Astrocyte (in vitro differentiated cells and primary cell): Measurements from ENCODE around the gene MLLT10. TPM values are rescaled to one million over a fixed set of nuclear protein-coding genes. Genes with fewer than 3 reads are reported as not detected.

Source experiments
- DNase-seq: peaks from one replicate; pipeline ENCODE4 v3.0.0-alpha.2; 2010; ENCODE audit warnings: low read depth
- FAIRE-seq: peaks from 2 replicates; lab custom pipeline; 2011; peaks lifted over from hg19 to GRCh38; lab: Jason Lieb, UNC
- H2AFZ ChIP-seq: 2 replicates; pipeline ENCODE4 v1.6.0; 2012; ENCODE audit warnings: low read depth, low read length, inconsistent platforms
- H3K27ac ChIP-seq: 2 replicates; pipeline ENCODE4 v1.5.1; 2011; ENCODE audit warnings: low read depth, low read length, inconsistent platforms
- H3K27me3 ChIP-seq: 2 replicates; pipeline ENCODE4 v1.6.0; 2011; ENCODE audit warnings: low read length, inconsistent platforms; ENCODE audit not compliant: insufficient read depth
- H3K36me3 ChIP-seq: 2 replicates; pipeline ENCODE4 v1.5.1; 2011; ENCODE audit warnings: low read length, inconsistent platforms; ENCODE audit not compliant: insufficient read depth
- H3K4me1 ChIP-seq: 2 replicates; pipeline ENCODE4 v1.5.1; 2011; ENCODE audit warnings: low read length, inconsistent platforms; ENCODE audit not compliant: insufficient read depth
- H3K4me2 ChIP-seq: 2 replicates; pipeline ENCODE4 v1.6.0; 2012; ENCODE audit warnings: low read length, inconsistent platforms
- H3K4me3 ChIP-seq: 2 replicates; pipeline ENCODE4 v1.5.1; 2011; ENCODE audit warnings: low read depth, mild to moderate bottlenecking, low read length, inconsistent platforms; ENCODE audit not compliant: insufficient read depth
- H3K79me2 ChIP-seq: 2 replicates; pipeline ENCODE4 v1.6.0; 2012; ENCODE audit warnings: mild to moderate bottlenecking, low read length, inconsistent platforms; ENCODE audit not compliant: insufficient read depth
- H3K9ac ChIP-seq: 2 replicates; pipeline ENCODE4 v1.6.0; 2012; ENCODE audit warnings: mild to moderate bottlenecking, low read length, inconsistent platforms
- H3K9me3 ChIP-seq: 2 replicates; pipeline ENCODE4 v1.5.1; 2012; ENCODE audit warnings: low read depth, mild to moderate bottlenecking, low read length, inconsistent platforms; ENCODE audit not compliant: insufficient read depth
- H4K20me1 ChIP-seq: 2 replicates; pipeline ENCODE4 v1.6.0; 2012; ENCODE audit warnings: low read length, inconsistent platforms; ENCODE audit not compliant: insufficient read depth
- H3K27ac Mint-ChIP-seq: one replicate; pipeline ENCODE4 v1.8.0; 2021; ENCODE audit warnings: mild to moderate bottlenecking, mixed read lengths; ENCODE audit not compliant: unreplicated experiment
- H3K27me3 Mint-ChIP-seq: one replicate; pipeline ENCODE4 v1.8.0; 2021; ENCODE audit warnings: low read depth, mixed read lengths; ENCODE audit not compliant: unreplicated experiment
- H3K36me3 Mint-ChIP-seq: one replicate; pipeline ENCODE4 v1.8.0; 2021; ENCODE audit warnings: low read depth, mixed read lengths; ENCODE audit not compliant: unreplicated experiment
- H3K4me1 Mint-ChIP-seq: one replicate; pipeline ENCODE4 v1.8.0; 2021; ENCODE audit warnings: low read depth, mixed read lengths; ENCODE audit not compliant: unreplicated experiment
- H3K4me3 Mint-ChIP-seq: one replicate; pipeline ENCODE4 v1.8.0; 2021; ENCODE audit warnings: mild to moderate bottlenecking, moderate library complexity, mixed read lengths; ENCODE audit not compliant: unreplicated experiment
- H3K9me3 Mint-ChIP-seq: one replicate; pipeline ENCODE4 v1.8.0; 2021; ENCODE audit warnings: mild to moderate bottlenecking, mixed read lengths; ENCODE audit not compliant: unreplicated experiment
- EZH2 ChIP-seq: IDR thresholded peaks from 2 replicates; pipeline ENCODE4 v1.6.1; 2012; ENCODE audit warnings: mild to moderate bottlenecking, low read length, inconsistent platforms; ENCODE audit not compliant: insufficient read depth
- total RNA-seq: library from RNA; stranded (reverse); gene quantifications from 2 replicates; pipeline ENCODE4 v1.2.1, GENCODE V29; 2021
- TF ChIP-seq, protein P1 (sequence below): IDR thresholded peaks from 2 replicates; pipeline ENCODE4 v1.5.1; 2011; ENCODE audit warnings: low read depth, mild to moderate bottlenecking, inconsistent platforms, low read length, moderate library complexity; ENCODE audit not compliant: insufficient read depth

MLLT10 gene
- total RNA-seq, 1 donor from 2014 or later: 46.9 TPM

DNA sequence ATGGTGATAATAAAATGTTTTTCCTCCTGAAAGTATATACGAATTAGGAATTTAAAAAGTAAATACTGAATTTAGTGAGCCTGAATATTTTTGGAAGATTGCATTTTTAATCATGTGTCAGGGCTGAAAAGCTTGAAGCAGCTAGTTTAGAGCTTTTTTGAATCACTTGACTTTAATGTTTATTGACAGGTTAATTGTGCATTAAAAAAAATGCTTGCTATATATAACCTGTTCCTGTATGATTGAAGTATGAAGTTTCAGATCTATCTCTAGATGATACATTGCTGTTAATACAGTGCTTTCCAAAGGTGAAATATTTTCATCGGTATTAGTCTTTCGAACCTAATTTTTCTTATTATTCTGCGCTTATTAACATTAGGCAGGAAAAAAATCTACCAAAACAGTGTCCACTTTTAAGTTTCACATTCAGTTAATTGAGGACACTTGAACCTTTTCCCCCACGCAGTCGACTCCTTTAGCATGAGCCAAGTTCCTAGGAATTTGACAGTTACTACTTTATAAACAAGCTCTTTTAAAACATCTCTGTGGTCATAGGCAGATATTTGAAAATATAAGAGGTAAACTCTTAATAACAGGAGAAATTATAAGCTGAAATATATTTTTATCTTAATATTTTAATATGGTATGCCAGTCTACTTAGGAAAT lies 187.1 kb downstream of the MLLT10 start:
- Mint-ChIP-seq H3K4me3 (no peak overlapping the region), H3K4me1 (peaks cover 26% of the 10 kb centered on the region), H3K9me3 (no peaks in the 10 kb centered on the region), H3K36me3 (peaks cover 2% of the 10 kb centered on the region), H3K27me3 (no peaks in the 10 kb centered on the region), H3K27ac (no peak overlapping the region)
- peaks cover under 1% of the 10 kb centered on the region for H3K36me3 ChIP-seq
- FAIRE-seq: no peak
- H3K27me3 ChIP-seq: no peaks in the 10 kb centered on the region
- no peaks in the 10 kb centered on the region for H3K79me2 ChIP-seq
- H3K4me1 ChIP-seq: peaks cover 17% of the 10 kb centered on the region
- H3K9ac ChIP-seq: no peak overlapping the region
- H3K4me3 ChIP-seq: no peak overlapping the region
- no peaks in the 10 kb centered on the region for H3K9me3 ChIP-seq
- H3K27ac ChIP-seq: no peak overlapping the region
- TF ChIP-seq, protein P1, sequence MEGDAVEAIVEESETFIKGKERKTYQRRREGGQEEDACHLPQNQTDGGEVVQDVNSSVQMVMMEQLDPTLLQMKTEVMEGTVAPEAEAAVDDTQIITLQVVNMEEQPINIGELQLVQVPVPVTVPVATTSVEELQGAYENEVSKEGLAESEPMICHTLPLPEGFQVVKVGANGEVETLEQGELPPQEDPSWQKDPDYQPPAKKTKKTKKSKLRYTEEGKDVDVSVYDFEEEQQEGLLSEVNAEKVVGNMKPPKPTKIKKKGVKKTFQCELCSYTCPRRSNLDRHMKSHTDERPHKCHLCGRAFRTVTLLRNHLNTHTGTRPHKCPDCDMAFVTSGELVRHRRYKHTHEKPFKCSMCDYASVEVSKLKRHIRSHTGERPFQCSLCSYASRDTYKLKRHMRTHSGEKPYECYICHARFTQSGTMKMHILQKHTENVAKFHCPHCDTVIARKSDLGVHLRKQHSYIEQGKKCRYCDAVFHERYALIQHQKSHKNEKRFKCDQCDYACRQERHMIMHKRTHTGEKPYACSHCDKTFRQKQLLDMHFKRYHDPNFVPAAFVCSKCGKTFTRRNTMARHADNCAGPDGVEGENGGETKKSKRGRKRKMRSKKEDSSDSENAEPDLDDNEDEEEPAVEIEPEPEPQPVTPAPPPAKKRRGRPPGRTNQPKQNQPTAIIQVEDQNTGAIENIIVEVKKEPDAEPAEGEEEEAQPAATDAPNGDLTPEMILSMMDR: no peak
- no peak for TF ChIP-seq EZH2
- DNase-seq: peak; percentile 36
- no peak overlapping the region for H2AFZ ChIP-seq
- no peak overlapping the region for H3K4me2 ChIP-seq
- H4K20me1 ChIP-seq: peaks cover 25% of the 10 kb centered on the region

DNA sequence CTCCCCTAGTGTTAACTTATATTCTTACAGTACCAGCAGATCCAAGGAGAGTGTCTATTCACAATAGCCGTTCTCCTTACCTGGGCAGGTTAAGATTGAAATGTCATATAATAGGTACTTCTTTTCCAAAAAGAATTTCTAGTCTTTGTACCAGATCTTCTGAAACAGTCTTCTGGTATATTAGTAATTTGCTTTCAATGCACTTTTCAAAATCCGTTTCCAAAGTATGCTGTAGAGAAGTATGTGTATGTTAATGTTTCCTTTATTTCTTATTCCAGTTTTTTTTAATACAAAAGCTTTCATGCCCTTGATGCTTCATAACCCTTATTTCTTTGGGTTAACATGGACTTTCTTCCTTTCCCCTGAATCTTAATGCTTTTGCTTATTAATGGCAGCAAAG lies 188.2 kb downstream of the MLLT10 start:
- Histone ChIP-seq H3K36me3 (peaks cover 2% of the 10 kb centered on the region), H3K4me1 (peaks cover 26% of the 10 kb centered on the region), H3K4me3 (no peak overlapping the region), H2AFZ (no peak overlapping the region), H3K27me3 (no peaks in the 10 kb centered on the region), H3K4me2 (no peak overlapping the region), H4K20me1 (peaks cover 30% of the 10 kb centered on the region), H3K27ac (no peak overlapping the region), H3K9me3 (no peaks in the 10 kb centered on the region), H3K9ac (no peak overlapping the region), H3K79me2 (no peaks in the 10 kb centered on the region)
- Mint-ChIP-seq H3K4me1 (peaks cover 33% of the 10 kb centered on the region), H3K36me3 (peaks cover 2% of the 10 kb centered on the region), H3K27ac (no peak overlapping the region), H3K27me3 (no peaks in the 10 kb centered on the region), H3K4me3 (no peak overlapping the region), H3K9me3 (no peaks in the 10 kb centered on the region)
- no peak for TF ChIP-seq EZH2
- TF ChIP-seq, protein P1: no peak
- FAIRE-seq: no peak
- no peak for DNase-seq

DNA sequence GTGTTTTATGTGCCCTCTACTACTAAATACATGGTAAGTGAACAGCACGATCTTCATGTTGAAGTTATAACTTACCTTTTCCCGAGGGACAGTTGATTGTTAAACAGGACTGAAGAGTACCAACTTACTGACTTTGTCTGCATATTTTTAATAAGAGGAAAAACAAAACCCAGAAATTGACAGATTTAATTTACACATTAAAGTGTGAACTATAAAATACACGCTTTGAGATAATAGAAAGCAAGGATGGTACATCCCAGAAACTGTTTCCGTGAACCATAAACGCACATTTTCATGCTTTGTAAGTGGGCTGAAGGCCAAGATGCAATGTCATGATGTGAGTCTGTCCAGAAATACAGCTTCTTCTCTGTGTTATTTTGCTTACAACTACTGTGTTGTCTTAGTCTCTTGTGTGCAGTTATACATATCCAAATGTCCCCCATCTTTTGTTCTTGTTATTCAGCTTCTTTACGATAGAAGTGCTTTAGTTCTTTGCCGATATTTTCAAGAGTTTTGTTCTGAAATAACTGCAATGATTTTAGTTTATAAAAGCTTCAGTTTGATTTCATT lies 190.1 kb downstream of the MLLT10 start:
- FAIRE-seq (peak; percentile 49), DNase-seq (peak; percentile 12)
- no peak for TF ChIP-seq EZH2
- Histone ChIP-seq H3K36me3 (peaks cover 2% of the 10 kb centered on the region), H3K4me2 (peak overlapping the region; percentile 54), H3K27me3 (no peaks in the 10 kb centered on the region), H3K27ac (no peak overlapping the region), H3K79me2 (peaks cover 6% of the 10 kb centered on the region), H3K4me3 (no peak overlapping the region), H3K9me3 (no peaks in the 10 kb centered on the region), H4K20me1 (peaks cover 43% of the 10 kb centered on the region), H3K4me1 (peaks cover 31% of the 10 kb centered on the region), H3K9ac (no peak overlapping the region), H2AFZ (no peak overlapping the region)
- no peak overlapping the region for H3K4me3 Mint-ChIP-seq
- peaks cover 3% of the 10 kb centered on the region for H3K36me3 Mint-ChIP-seq
- H3K27ac Mint-ChIP-seq: peak overlapping the region; percentile 51
- H3K27me3 Mint-ChIP-seq: no peaks in the 10 kb centered on the region
- H3K4me1 Mint-ChIP-seq: peaks cover 45% of the 10 kb centered on the region
- H3K9me3 Mint-ChIP-seq: no peaks in the 10 kb centered on the region
